CD4-positive, alpha-beta T cell (primary cell): ENCODE measurements around the gene IPMK. TPM values are rescaled to one million over a fixed set of nuclear protein-coding genes. Genes with fewer than 3 reads are reported as not detected.

ENCODE experiments used
- ATAC-seq: fragments of 200-7000 bp; cut with Tn5 transposase; one replicate; pipeline ENCODE4 v1.10.0; 2022; ENCODE audit warnings: mild to moderate bottlenecking; ENCODE audit not compliant: poor library complexity
- CTCF ChIA-PET: fragments of 350-600 bp; sonication (Branson Sonifier 250); formaldehyde crosslinking; loops from one replicate; lab custom pipeline; 2021; ENCODE audit warnings: antibody characterized with exemption, inconsistent platforms; lab: Charles Lee
- POLR2A ChIA-PET: fragments of 350-600 bp; sonication (Branson Sonifier 250); formaldehyde crosslinking; loops from one replicate; lab custom pipeline; 2021; ENCODE audit warnings: antibody characterized with exemption, inconsistent platforms; lab: Charles Lee
- DNase-seq, 14 experiments: peaks; one replicate each; pipeline ENCODE4 v3.0.0-alpha.2; 2013 to 2020; ENCODE audit warnings: mixed read lengths in 2 of 14
- H3K27ac ChIP-seq, 2 donors: one replicate each; pipeline versions ENCODE4 v1.5.1 to v1.7.0; 2013; ENCODE audit warnings: low read length in 2 of 2, low read depth in 1 of 2, mild to moderate bottlenecking in 1 of 2
- H3K27me3 ChIP-seq, 2 experiments: 1 replicate in 1 of 2; 2 replicates in 1 of 2; pipeline versions ENCODE4 v1.6.1 to v1.7.0; 2013; ENCODE audit warnings: low read length in 2 of 2, control low read depth in 1 of 2, mild to moderate bottlenecking in 1 of 2, moderate library complexity in 1 of 2; ENCODE audit not compliant: insufficient read depth in 2 of 2, control insufficient read depth in 1 of 2
- H3K36me3 ChIP-seq: one replicate; pipeline ENCODE4 v1.6.1; 2013; ENCODE audit warnings: low read length, control low read depth; ENCODE audit not compliant: insufficient read depth
- H3K4me1 ChIP-seq: one replicate; pipeline ENCODE4 v1.6.1; 2013; ENCODE audit warnings: low read length, control low read depth; ENCODE audit not compliant: insufficient read depth
- H3K4me3 ChIP-seq: one replicate; pipeline ENCODE4 v1.5.1; 2013; ENCODE audit warnings: mild to moderate bottlenecking, low read length, moderate library complexity
- H3K9me3 ChIP-seq, 2 experiments: 1 replicate in 1 of 2; 2 replicates in 1 of 2; pipeline versions ENCODE4 v1.6.1 to v1.7.0; 2013; ENCODE audit warnings: low read length in 2 of 2, mild to moderate bottlenecking in 2 of 2, control low read depth in 1 of 2, moderate library complexity in 1 of 2; ENCODE audit not compliant: control insufficient read depth in 1 of 2, insufficient read depth in 1 of 2
- H3K27ac Mint-ChIP-seq: one replicate; pipeline ENCODE4 v1.8.0; 2020; ENCODE audit warnings: mixed read lengths
- H3K27me3 Mint-ChIP-seq: one replicate; pipeline ENCODE4 v1.8.0; 2021; ENCODE audit warnings: mixed read lengths
- H3K36me3 Mint-ChIP-seq: one replicate; pipeline ENCODE4 v1.8.0; 2021; ENCODE audit warnings: low read depth, mixed read lengths
- H3K4me1 Mint-ChIP-seq: one replicate; pipeline ENCODE4 v1.8.0; 2021; ENCODE audit warnings: low read depth, mixed read lengths
- H3K4me3 Mint-ChIP-seq: one replicate; pipeline ENCODE4 v1.8.0; 2020; ENCODE audit warnings: mild to moderate bottlenecking, mixed read lengths
- H3K9me3 Mint-ChIP-seq: one replicate; pipeline ENCODE4 v1.8.0; 2020; ENCODE audit warnings: mixed read lengths
- intact Hi-C, 2 experiments: fragments of 100-400 bp; cut with DNase I in 1 of 2; cut with micrococcal nuclease in 1 of 2; formaldehyde crosslinking; loops; one replicate each; pipeline versions ENCODE4 v1.15.1 to v1.9.0; 2023 to 2025; cut with DNase I, micrococcal nuclease
- total RNA-seq, 174 experiments: library from RNA in 2 of 174; stranded (reverse) in 2 of 174; gene quantifications; one replicate each; pipeline ENCODE4 v1.2.3 and lab custom pipeline; 2021 to 2026
- TF ChIP-seq, protein P1 (sequence below): fragments of 200-600 bp; IDR thresholded peaks from one replicate; pipeline ENCODE4 v1.8.0; 2022; ENCODE audit warnings: antibody characterized with exemption, mild to moderate bottlenecking

Gene IPMK
- total RNA-seq, 2 experiments from 2014 or later: 1.4 to 1.5 TPM

DNA sequence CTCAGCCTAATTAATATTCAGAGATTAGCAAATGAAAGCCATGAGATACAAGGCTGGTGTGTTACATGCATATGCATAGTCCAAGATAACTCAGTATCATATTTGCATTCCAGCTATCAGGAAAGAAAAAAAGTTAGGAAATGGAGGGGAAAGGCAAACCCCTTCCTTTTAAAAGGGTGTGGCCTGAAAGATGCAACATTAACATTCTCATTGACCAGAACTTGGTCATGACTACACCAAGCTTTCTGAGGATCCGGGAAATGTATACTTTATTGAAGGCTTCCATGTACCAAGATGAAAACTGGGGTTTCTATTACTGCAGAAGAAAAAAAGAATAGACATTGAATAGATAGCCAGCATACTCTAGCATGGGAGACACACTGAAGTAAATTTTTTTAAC, 96.5 kb downstream of the IPMK start:
- H3K27me3 ChIP-seq: no peaks in the 10 kb centered on the region
- no peaks in the 10 kb centered on the region for H3K4me1 ChIP-seq
- no peaks in the 10 kb centered on the region for H3K36me3 ChIP-seq
- ChIA-PET POLR2A (no interaction called here), CTCF (interaction anchor here (1.0 kb wide), 1 partner anchor 120 kb away, joined by 4 read pairs; no protein-coding TSS in a partner anchor)
- TF ChIP-seq, protein P1, sequence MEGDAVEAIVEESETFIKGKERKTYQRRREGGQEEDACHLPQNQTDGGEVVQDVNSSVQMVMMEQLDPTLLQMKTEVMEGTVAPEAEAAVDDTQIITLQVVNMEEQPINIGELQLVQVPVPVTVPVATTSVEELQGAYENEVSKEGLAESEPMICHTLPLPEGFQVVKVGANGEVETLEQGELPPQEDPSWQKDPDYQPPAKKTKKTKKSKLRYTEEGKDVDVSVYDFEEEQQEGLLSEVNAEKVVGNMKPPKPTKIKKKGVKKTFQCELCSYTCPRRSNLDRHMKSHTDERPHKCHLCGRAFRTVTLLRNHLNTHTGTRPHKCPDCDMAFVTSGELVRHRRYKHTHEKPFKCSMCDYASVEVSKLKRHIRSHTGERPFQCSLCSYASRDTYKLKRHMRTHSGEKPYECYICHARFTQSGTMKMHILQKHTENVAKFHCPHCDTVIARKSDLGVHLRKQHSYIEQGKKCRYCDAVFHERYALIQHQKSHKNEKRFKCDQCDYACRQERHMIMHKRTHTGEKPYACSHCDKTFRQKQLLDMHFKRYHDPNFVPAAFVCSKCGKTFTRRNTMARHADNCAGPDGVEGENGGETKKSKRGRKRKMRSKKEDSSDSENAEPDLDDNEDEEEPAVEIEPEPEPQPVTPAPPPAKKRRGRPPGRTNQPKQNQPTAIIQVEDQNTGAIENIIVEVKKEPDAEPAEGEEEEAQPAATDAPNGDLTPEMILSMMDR: no peak
- Mint-ChIP-seq H3K27me3 (peaks cover 22% of the 10 kb centered on the region), H3K9me3 (no peaks in the 10 kb centered on the region), H3K4me3 (no peak overlapping the region), H3K36me3 (no peaks in the 10 kb centered on the region), H3K4me1 (no peaks in the 10 kb centered on the region), H3K27ac (no peak overlapping the region)
- H3K9me3 ChIP-seq: no peaks in the 10 kb centered on the region
- no peak overlapping the region for H3K27ac ChIP-seq
- ATAC-seq (no peak), DNase-seq (no peak)
- intact Hi-C loops: no loop called here
- no peak overlapping the region for H3K4me3 ChIP-seq

DNA sequence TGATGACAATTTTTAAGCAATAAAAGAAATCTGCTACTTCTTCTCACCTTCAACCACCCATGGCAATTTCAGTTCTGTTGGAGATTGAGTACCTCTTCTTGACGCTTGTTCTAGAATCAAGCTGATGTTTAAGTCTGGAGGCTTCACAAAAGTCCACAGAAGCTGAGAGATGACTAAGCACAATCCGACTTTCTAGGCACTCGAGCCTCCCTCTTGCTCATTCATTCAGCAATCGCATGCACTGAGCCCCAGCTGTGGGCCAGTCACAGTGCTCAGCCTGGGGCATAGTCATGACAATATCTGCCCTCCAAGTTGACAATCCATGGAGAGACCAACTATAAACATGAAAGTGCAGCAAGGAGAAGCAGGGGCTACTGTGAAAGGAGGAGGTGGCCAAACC, 103.2 kb downstream of the IPMK start:
- H3K27ac ChIP-seq: no peak overlapping the region
- H3K4me1 Mint-ChIP-seq: no peaks in the 10 kb centered on the region
- no peaks in the 10 kb centered on the region for H3K9me3 Mint-ChIP-seq
- H3K36me3 ChIP-seq: no peaks in the 10 kb centered on the region
- H3K4me3 ChIP-seq: no peak overlapping the region
- ATAC-seq: no peak
- POLR2A ChIA-PET: no interaction called here
- H3K27me3 ChIP-seq: peaks cover 0 to 3% of the 10 kb centered on the region in 2 experiments
- intact Hi-C loops: no loop called here
- H3K4me1 ChIP-seq: no peaks in the 10 kb centered on the region
- DNase-seq: no peak
- CTCF ChIA-PET: no interaction called here
- H3K9me3 ChIP-seq: no peaks in the 10 kb centered on the region
- TF ChIP-seq, protein P1: no peak
- H3K4me3 Mint-ChIP-seq: no peak overlapping the region
- no peak overlapping the region for H3K27ac Mint-ChIP-seq
- H3K27me3 Mint-ChIP-seq: peaks cover 20% of the 10 kb centered on the region
- H3K36me3 Mint-ChIP-seq: no peaks in the 10 kb centered on the region

DNA sequence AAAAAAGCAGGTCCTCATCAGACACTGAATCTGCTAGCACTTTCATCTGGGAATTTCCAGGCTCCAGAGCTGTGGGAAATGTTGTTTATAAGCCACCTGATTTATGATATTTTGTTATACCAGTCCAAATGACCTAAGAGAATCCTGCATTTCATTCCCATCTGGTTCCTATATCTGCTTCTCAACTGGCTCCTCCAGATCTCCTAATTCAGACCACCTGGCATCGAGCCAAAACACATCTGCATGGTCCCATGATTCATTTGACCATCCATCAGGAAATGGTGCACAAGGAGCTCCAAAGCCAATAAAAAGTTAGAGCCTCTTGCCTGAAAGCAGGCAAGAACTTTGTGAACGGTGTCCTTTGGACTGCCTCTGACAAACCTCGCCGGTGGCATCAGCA, 108.9 kb downstream of the IPMK start:
- Histone ChIP-seq H3K4me1 (no peaks in the 10 kb centered on the region), H3K27ac (no peak overlapping the region), H3K27me3 (no peaks in the 10 kb centered on the region), H3K4me3 (no peak overlapping the region), H3K36me3 (no peaks in the 10 kb centered on the region), H3K9me3 (no peaks in the 10 kb centered on the region)
- POLR2A ChIA-PET: no interaction called here
- Mint-ChIP-seq H3K9me3 (no peaks in the 10 kb centered on the region), H3K27ac (no peak overlapping the region), H3K36me3 (no peaks in the 10 kb centered on the region), H3K27me3 (peaks cover 24% of the 10 kb centered on the region), H3K4me3 (no peak overlapping the region), H3K4me1 (no peaks in the 10 kb centered on the region)
- TF ChIP-seq, protein P1: no peak
- intact Hi-C loops: no loop called here
- DNase-seq (no peak), ATAC-seq (no peak)
- CTCF ChIA-PET: no interaction called here
